ENCODE measurements around the gene ANKRD50.

DNA sequence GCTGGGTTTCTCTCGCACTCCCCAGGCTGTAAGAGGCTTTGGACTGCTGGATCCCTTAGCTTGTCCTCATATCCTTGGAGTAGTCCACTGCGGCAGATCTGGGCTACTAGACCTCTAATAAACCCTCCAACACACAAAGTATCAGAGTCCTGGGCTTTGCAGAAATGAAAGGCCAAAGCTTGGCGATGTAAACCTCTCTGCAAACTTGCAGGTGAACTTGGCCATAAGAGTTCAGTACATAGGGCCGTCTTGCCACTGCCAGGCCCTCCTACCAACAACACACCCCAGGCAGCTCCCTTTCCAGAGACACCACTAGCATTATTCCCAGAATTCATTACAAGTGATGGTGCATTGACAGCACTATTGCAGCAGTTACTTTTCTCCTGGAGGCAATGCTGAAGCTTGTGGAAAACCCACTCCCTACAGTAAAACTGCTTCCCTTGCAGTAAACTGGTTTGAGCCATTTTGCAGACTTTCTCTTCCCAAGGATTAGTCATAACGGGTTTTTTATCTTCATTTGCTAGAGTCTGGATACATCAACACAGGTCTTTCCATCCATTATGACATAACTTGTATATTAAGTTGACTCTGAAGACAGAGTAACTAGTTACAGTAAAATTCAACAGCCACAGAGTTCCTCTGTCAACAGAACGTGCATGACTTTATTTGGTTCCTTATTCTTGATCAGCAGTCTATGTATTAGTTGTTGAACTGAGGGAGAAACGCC is 2.4 kb downstream of the ANKRD50 start:
- TF ChIP-seq, protein P1, sequence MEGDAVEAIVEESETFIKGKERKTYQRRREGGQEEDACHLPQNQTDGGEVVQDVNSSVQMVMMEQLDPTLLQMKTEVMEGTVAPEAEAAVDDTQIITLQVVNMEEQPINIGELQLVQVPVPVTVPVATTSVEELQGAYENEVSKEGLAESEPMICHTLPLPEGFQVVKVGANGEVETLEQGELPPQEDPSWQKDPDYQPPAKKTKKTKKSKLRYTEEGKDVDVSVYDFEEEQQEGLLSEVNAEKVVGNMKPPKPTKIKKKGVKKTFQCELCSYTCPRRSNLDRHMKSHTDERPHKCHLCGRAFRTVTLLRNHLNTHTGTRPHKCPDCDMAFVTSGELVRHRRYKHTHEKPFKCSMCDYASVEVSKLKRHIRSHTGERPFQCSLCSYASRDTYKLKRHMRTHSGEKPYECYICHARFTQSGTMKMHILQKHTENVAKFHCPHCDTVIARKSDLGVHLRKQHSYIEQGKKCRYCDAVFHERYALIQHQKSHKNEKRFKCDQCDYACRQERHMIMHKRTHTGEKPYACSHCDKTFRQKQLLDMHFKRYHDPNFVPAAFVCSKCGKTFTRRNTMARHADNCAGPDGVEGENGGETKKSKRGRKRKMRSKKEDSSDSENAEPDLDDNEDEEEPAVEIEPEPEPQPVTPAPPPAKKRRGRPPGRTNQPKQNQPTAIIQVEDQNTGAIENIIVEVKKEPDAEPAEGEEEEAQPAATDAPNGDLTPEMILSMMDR (IDR thresholded peaks at IDR 0.05): no peak
- TF ChIP-seq POLR2A (IDR thresholded peaks at IDR 0.05): no peak
